Measurements from ENCODE around the gene PGBD5. TPM values are rescaled to one million over a fixed set of nuclear protein-coding genes. Genes with fewer than 3 reads are reported as not detected.

Gene PGBD5
- total and polyA plus RNA-seq, 4 donors = 0.31 to 0.99 (median 0.57) TPM

GRCh38 chr1:230286890-230287269 is 139.3 kb downstream of the PGBD5 start:
- Histone ChIP-seq H3K4me1 (ENCODE audit: control insufficient read depth in 1 of 2, insufficient read depth in 2 of 2, low read length in 2 of 2) (no peaks in the 10 kb centered on the region), H3K27ac (ENCODE audit: low read depth in 1 of 2, low read length in 2 of 2) (no peak overlapping the region), H3K27me3 (ENCODE audit: control insufficient read depth in 1 of 2, insufficient read depth in 2 of 2, low read length in 1 of 2) (no peaks in the 10 kb centered on the region), H3K4me3 (ENCODE audit: low read length in 2 of 2) (no peak overlapping the region), H3K36me3 (ENCODE audit: control insufficient read depth in 1 of 2, insufficient read depth in 2 of 2, low read length in 1 of 2) (no peaks in the 10 kb centered on the region), H3K9me3 (ENCODE audit: control insufficient read depth, low read length) (no peaks in the 10 kb centered on the region)
- ATAC-seq (ENCODE audit: low FRiP score) (no peak), DNase-seq (peak in 1 of 2 donors; percentile 46)
- intact Hi-C loops (cut with DNase I) = no loop called here
- 77 to 84% methylated on average over 10 of the region's 10 CpGs for WGBS, 2 donors

GRCh38 chr1:230286166-230286889 is 139.8 kb downstream of the PGBD5 start:
- WGBS, 2 donors = 87 to 91% methylated on average over 21 of the region's 21 CpGs
- DNase-seq = peak in 1 of 2 donors; percentile 49
- no peak for ATAC-seq (ENCODE audit: low FRiP score)
- Histone ChIP-seq H3K4me3 (ENCODE audit: low read length in 2 of 2) (no peak overlapping the region), H3K27me3 (ENCODE audit: control insufficient read depth in 1 of 2, insufficient read depth in 2 of 2, low read length in 1 of 2) (no peaks in the 10 kb centered on the region), H3K4me1 (ENCODE audit: control insufficient read depth in 1 of 2, insufficient read depth in 2 of 2, low read length in 2 of 2) (no peaks in the 10 kb centered on the region), H3K27ac (ENCODE audit: low read depth in 1 of 2, low read length in 2 of 2) (no peak overlapping the region), H3K36me3 (ENCODE audit: control insufficient read depth in 1 of 2, insufficient read depth in 2 of 2, low read length in 1 of 2) (no peaks in the 10 kb centered on the region), H3K9me3 (ENCODE audit: control insufficient read depth, low read length) (no peaks in the 10 kb centered on the region)
- intact Hi-C loops (cut with DNase I) = no loop called here

- Histone ChIP-seq H3K27ac (ENCODE audit: low read depth in 1 of 2, low read length in 2 of 2) (no peak overlapping the region), H3K27me3 (ENCODE audit: control insufficient read depth in 1 of 2, insufficient read depth in 2 of 2, low read length in 1 of 2) (no peaks in the 10 kb centered on the region), H3K36me3 (ENCODE audit: control insufficient read depth in 1 of 2, insufficient read depth in 2 of 2, low read length in 1 of 2) (peaks cover 0 to 1% of the 10 kb centered on the region in 2 donors), H3K4me1 (ENCODE audit: control insufficient read depth in 1 of 2, insufficient read depth in 2 of 2, low read length in 2 of 2) (no peaks in the 10 kb centered on the region), H3K9me3 (ENCODE audit: control insufficient read depth, low read length) (no peaks in the 10 kb centered on the region), H3K4me3 (ENCODE audit: low read length in 2 of 2) (no peak overlapping the region)
- DNase-seq (peak in 1 of 2 donors; percentile 35), ATAC-seq (ENCODE audit: low FRiP score) (no peak)
- WGBS, 2 donors = 90% methylated on average over 7 of the region's 7 CpGs
- intact Hi-C loops (cut with DNase I) = no loop called here
Observed at GRCh38 chr1:230285351-230285750, 140.8 kb downstream of the PGBD5 start.

DNA sequence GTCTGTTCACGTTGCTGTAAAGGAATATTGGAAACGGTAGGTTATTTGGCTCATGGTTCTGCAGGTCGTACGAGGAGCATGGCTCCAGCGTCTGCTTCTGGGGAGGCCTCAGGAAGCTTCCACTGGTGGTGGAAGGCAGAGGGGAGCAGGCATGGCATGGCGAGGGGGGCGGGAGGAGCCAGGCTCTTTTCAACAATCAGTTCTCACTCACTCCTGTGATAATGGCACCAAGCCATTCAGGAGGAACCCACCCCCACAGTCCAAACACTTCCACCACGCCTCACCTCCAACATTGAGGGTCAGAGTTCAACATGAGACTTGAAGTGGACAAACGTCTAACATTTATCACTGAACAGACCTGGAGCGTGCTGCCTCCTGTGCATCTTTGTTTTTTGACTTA is 141.2 kb downstream of the PGBD5 start:
- Histone ChIP-seq H3K9me3 (ENCODE audit: control insufficient read depth, low read length) (no peaks in the 10 kb centered on the region), H3K4me3 (ENCODE audit: low read length in 2 of 2) (no peak overlapping the region), H3K27ac (ENCODE audit: low read depth in 1 of 2, low read length in 2 of 2) (no peak overlapping the region), H3K27me3 (ENCODE audit: control insufficient read depth in 1 of 2, insufficient read depth in 2 of 2, low read length in 1 of 2) (no peaks in the 10 kb centered on the region), H3K36me3 (ENCODE audit: control insufficient read depth in 1 of 2, insufficient read depth in 2 of 2, low read length in 1 of 2) (peaks cover 0 to 5% of the 10 kb centered on the region in 2 donors), H3K4me1 (ENCODE audit: control insufficient read depth in 1 of 2, insufficient read depth in 2 of 2, low read length in 2 of 2) (no peaks in the 10 kb centered on the region)
- ATAC-seq (ENCODE audit: low FRiP score) (no peak), DNase-seq (peak in 1 of 2 donors; percentile 40)
- intact Hi-C loops (cut with DNase I) = no loop called here
- WGBS, 2 donors = 74 to 80% methylated on average over 10 of the region's 10 CpGs

GRCh38 chr1:230283678-230284077 is 142.5 kb downstream of the PGBD5 start:
- Histone ChIP-seq H3K27me3 (ENCODE audit: control insufficient read depth in 1 of 2, insufficient read depth in 2 of 2, low read length in 1 of 2) (no peaks in the 10 kb centered on the region), H3K4me1 (ENCODE audit: control insufficient read depth in 1 of 2, insufficient read depth in 2 of 2, low read length in 2 of 2) (no peaks in the 10 kb centered on the region), H3K36me3 (ENCODE audit: control insufficient read depth in 1 of 2, insufficient read depth in 2 of 2, low read length in 1 of 2) (peaks cover 0 to 5% of the 10 kb centered on the region in 2 donors), H3K9me3 (ENCODE audit: control insufficient read depth, low read length) (no peaks in the 10 kb centered on the region), H3K27ac (ENCODE audit: low read depth in 1 of 2, low read length in 2 of 2) (no peak overlapping the region), H3K4me3 (ENCODE audit: low read length in 2 of 2) (no peak overlapping the region)
- WGBS, 2 donors = 88 to 90% methylated on average over 12 of the region's 12 CpGs
- intact Hi-C loops (cut with DNase I) = no loop called here
- peak in 1 of 2 donors; percentile 57 for DNase-seq
- no peak for ATAC-seq (ENCODE audit: low FRiP score)

GRCh38 chr1:230282157-230282556 is 144.0 kb downstream of the PGBD5 start:
- Histone ChIP-seq H3K4me1 (ENCODE audit: control insufficient read depth in 1 of 2, insufficient read depth in 2 of 2, low read length in 2 of 2) (peaks cover 0 to 3% of the 10 kb centered on the region in 2 donors), H3K27me3 (ENCODE audit: control insufficient read depth in 1 of 2, insufficient read depth in 2 of 2, low read length in 1 of 2) (no peaks in the 10 kb centered on the region), H3K36me3 (ENCODE audit: control insufficient read depth in 1 of 2, insufficient read depth in 2 of 2, low read length in 1 of 2) (peaks cover 0 to 5% of the 10 kb centered on the region in 2 donors), H3K27ac (ENCODE audit: low read depth in 1 of 2, low read length in 2 of 2) (no peak overlapping the region), H3K4me3 (ENCODE audit: low read length in 2 of 2) (no peak overlapping the region), H3K9me3 (ENCODE audit: control insufficient read depth, low read length) (no peaks in the 10 kb centered on the region)
- no peak for ATAC-seq (ENCODE audit: low FRiP score)
- intact Hi-C loops (cut with DNase I) = no loop called here
- peak in 1 of 2 donors; percentile 39 for DNase-seq
- 49 to 56% methylated on average over 3 of the region's 3 CpGs for WGBS, 2 donors

- peaks cover 0 to 5% of the 10 kb centered on the region in 2 donors for H3K36me3 ChIP-seq (ENCODE audit: control insufficient read depth in 1 of 2, insufficient read depth in 2 of 2, low read length in 1 of 2)
- WGBS, 2 donors = 71 to 76% methylated on average over 17 of the region's 17 CpGs
- peaks cover 0 to 4% of the 10 kb centered on the region in 2 donors for H3K4me1 ChIP-seq (ENCODE audit: control insufficient read depth in 1 of 2, insufficient read depth in 2 of 2, low read length in 2 of 2)
- no peak overlapping the region for H3K4me3 ChIP-seq (ENCODE audit: low read length in 2 of 2)
- no peaks in the 10 kb centered on the region for H3K27me3 ChIP-seq (ENCODE audit: control insufficient read depth in 1 of 2, insufficient read depth in 2 of 2, low read length in 1 of 2)
- ATAC-seq (ENCODE audit: low FRiP score) (no peak), DNase-seq (peak in 1 of 2 donors; percentile 67)
- intact Hi-C loops (cut with DNase I) = no loop called here
- no peaks in the 10 kb centered on the region for H3K9me3 ChIP-seq (ENCODE audit: control insufficient read depth, low read length)
- H3K27ac ChIP-seq (ENCODE audit: low read depth in 1 of 2, low read length in 2 of 2) = no peak overlapping the region
Observed at GRCh38 chr1:230281556-230281955, 144.6 kb downstream of the PGBD5 start.

GRCh38 chr1:230280906-230281413 is 145.2 kb downstream of the PGBD5 start:
- Histone ChIP-seq H3K27ac (ENCODE audit: low read depth in 1 of 2, low read length in 2 of 2) (no peak overlapping the region), H3K27me3 (ENCODE audit: control insufficient read depth in 1 of 2, insufficient read depth in 2 of 2, low read length in 1 of 2) (no peaks in the 10 kb centered on the region), H3K4me3 (ENCODE audit: low read length in 2 of 2) (no peak overlapping the region), H3K4me1 (ENCODE audit: control insufficient read depth in 1 of 2, insufficient read depth in 2 of 2, low read length in 2 of 2) (peaks cover 0 to 4% of the 10 kb centered on the region in 2 donors), H3K36me3 (ENCODE audit: control insufficient read depth in 1 of 2, insufficient read depth in 2 of 2, low read length in 1 of 2) (peaks cover 0 to 7% of the 10 kb centered on the region in 2 donors), H3K9me3 (ENCODE audit: control insufficient read depth, low read length) (no peaks in the 10 kb centered on the region)
- DNase-seq (peak in 1 of 2 donors; percentile 68), ATAC-seq (ENCODE audit: low FRiP score) (peak; percentile 6)
- intact Hi-C loops (cut with DNase I) = no loop called here
- WGBS, 2 donors = 84 to 86% methylated on average over 23 of the region's 23 CpGs

All from aorta (tissue), 5 donors.